Kidney (tissue), 14 donors: ENCODE results near the gene PALLD. TPM values are rescaled to one million over a fixed set of nuclear protein-coding genes. Genes with fewer than 3 reads are reported as not detected.
A peak's percentile ranks its signal among the peaks of the same experiment; 100 is the strongest.

ENCODE experiments used
- DNase-seq, 5 donors: peaks; one replicate each; pipeline ENCODE4 v3.0.0-alpha.2; 2013 to 2020
- FAIRE-seq: peaks from 2 replicates; lab custom pipeline; 2012; peaks lifted over from hg19 to GRCh38; lab: Jason Lieb, UNC
- H3K27ac ChIP-seq, 2 donors: one replicate each; pipeline ENCODE4 v1.7.0; 2013; ENCODE audit warnings: low read depth in 2 of 2, low read length in 2 of 2, inconsistent platforms in 1 of 2
- H3K27me3 ChIP-seq: one replicate; pipeline ENCODE4 v1.7.1; 2013; ENCODE audit warnings: low read length, inconsistent platforms; ENCODE audit not compliant: control insufficient read depth, insufficient read depth
- H3K36me3 ChIP-seq, 3 donors: one replicate each; pipeline versions ENCODE4 v1.7.0 to v1.7.1; 2013; ENCODE audit warnings: low read length in 3 of 3, control low read depth in 1 of 3, inconsistent platforms in 1 of 3; ENCODE audit not compliant: insufficient read depth in 3 of 3, control insufficient read depth in 2 of 3
- H3K4me1 ChIP-seq, 3 donors: one replicate each; pipeline versions ENCODE4 v1.7.0 to v1.7.1; 2013; ENCODE audit warnings: low read length in 3 of 3, inconsistent platforms in 1 of 3, low read depth in 1 of 3; ENCODE audit not compliant: control insufficient read depth in 2 of 3, insufficient read depth in 2 of 3
- H3K4me3 ChIP-seq, 3 donors: one replicate each; pipeline versions ENCODE4 v1.7.0 to v1.8.1; 2013; ENCODE audit warnings: low read length in 3 of 3, control low read depth in 1 of 3, inconsistent platforms in 1 of 3
- H3K9ac ChIP-seq, 3 donors: one replicate each; pipeline versions ENCODE4 v1.7.0 to v1.7.1; 2013; ENCODE audit warnings: low read length in 3 of 3, control low read depth in 1 of 3, inconsistent platforms in 1 of 3
- H3K9me3 ChIP-seq, 3 donors: one replicate each; pipeline versions ENCODE4 v1.7.0 to v1.7.1; 2013; ENCODE audit warnings: low read length in 3 of 3, control low read depth in 1 of 3, inconsistent platforms in 1 of 3; ENCODE audit not compliant: control insufficient read depth in 2 of 3, insufficient read depth in 1 of 3
- CTCF ChIP-seq: IDR thresholded peaks from 3 replicates; pipeline ENCODE4 v1.5.1; 2012; ENCODE audit warnings: mild to moderate bottlenecking, moderate library complexity, borderline replicate concordance; ENCODE audit not compliant: insufficient read depth; ENCODE audit errors: extremely low read depth
- intact Hi-C: fragments of 100-400 bp; cut with DNase I; formaldehyde crosslinking; loops from one replicate; pipeline ENCODE4 v1.11.1; 2022
- polyA plus RNA-seq: library from polyadenylated mRNA; stranded (reverse); fragments of 350-450 nt; fragmentation: Illumina TruSeq; extraction: RNeasy Lipid Tissue Mini Kit (QIAGEN cat#74804); gene quantifications from one replicate; pipeline ENCODE4 v1.2.3, GENCODE V29; 2014; ENCODE audit warnings: low read depth, low replicate concordance; ENCODE audit not compliant: insufficient read depth
- total RNA-seq: library from RNA; stranded (reverse); fragmentation: NEBNext Ultra II Directional; extraction: Animal tissue kit (Norgen Biotek cat#: 25700); gene quantifications from one replicate; pipeline ENCODE4 v1.2.1, GENCODE V29; 2021
- donor health status: control.
- donor health status: control.
- donor health status: control.
- donor health status: control.
- donor health status: control.
- donor health status: DM: yes; HTN: yes; CAD: no.
- donor health status: Normal renal cell carcinoma (clear cell type).

The PALLD gene
- total and polyA plus RNA-seq, 2 donors from 2014 or later: 43.4 to 120 TPM

GRCh38 chr4:168656055-168656660 lies 159.3 kb downstream of the PALLD start:
- FAIRE-seq (no peak), DNase-seq (no peak)
- no peak for TF ChIP-seq CTCF
- H3K4me1 ChIP-seq: peaks cover 0 to 4% (median 0%) of the 10 kb centered on the region in 3 donors
- no peak overlapping the region for H3K27ac ChIP-seq
- no peak overlapping the region for H3K9ac ChIP-seq
- no peaks in the 10 kb centered on the region for H3K27me3 ChIP-seq
- no peaks in the 10 kb centered on the region for H3K9me3 ChIP-seq
- no peak overlapping the region for H3K4me3 ChIP-seq
- no peaks in the 10 kb centered on the region for H3K36me3 ChIP-seq
- intact Hi-C loops: no loop called here

- FAIRE-seq: no peak
- DNase-seq: no peak
- no peak for TF ChIP-seq CTCF
- Histone ChIP-seq H3K9me3 (no peaks in the 10 kb centered on the region), H3K4me3 (no peak overlapping the region), H3K36me3 (no peaks in the 10 kb centered on the region), H3K27me3 (no peaks in the 10 kb centered on the region), H3K4me1 (peaks cover 0 to 4% (median 0%) of the 10 kb centered on the region in 3 donors), H3K27ac (no peak overlapping the region), H3K9ac (no peak overlapping the region)
- intact Hi-C loops: no loop called here
These were observed 160.2 kb downstream of the PALLD start for GRCh38 chr4:168656946-168657473.

GRCh38 chr4:168658751-168659150 lies 161.9 kb downstream of the PALLD start:
- FAIRE-seq: no peak
- Histone ChIP-seq H3K4me1 (peaks cover 0 to 6% (median 0%) of the 10 kb centered on the region in 3 donors), H3K36me3 (no peaks in the 10 kb centered on the region), H3K9ac (no peak overlapping the region), H3K27ac (no peak overlapping the region), H3K4me3 (no peak overlapping the region), H3K9me3 (no peaks in the 10 kb centered on the region), H3K27me3 (no peaks in the 10 kb centered on the region)
- DNase-seq: peak in 1 of 5 donors; percentile 78
- intact Hi-C loops: no loop called here
- TF ChIP-seq CTCF: no peak
